Cerebellar cortex (tissue), 1 donor: ENCODE results near the gene SLC10A7.

Experiments
- DNase-seq: peaks from one replicate; pipeline ENCODE4 v3.0.0-alpha.2; 2015; ENCODE audit warnings: low spot score

Gene SLC10A7

DNA sequence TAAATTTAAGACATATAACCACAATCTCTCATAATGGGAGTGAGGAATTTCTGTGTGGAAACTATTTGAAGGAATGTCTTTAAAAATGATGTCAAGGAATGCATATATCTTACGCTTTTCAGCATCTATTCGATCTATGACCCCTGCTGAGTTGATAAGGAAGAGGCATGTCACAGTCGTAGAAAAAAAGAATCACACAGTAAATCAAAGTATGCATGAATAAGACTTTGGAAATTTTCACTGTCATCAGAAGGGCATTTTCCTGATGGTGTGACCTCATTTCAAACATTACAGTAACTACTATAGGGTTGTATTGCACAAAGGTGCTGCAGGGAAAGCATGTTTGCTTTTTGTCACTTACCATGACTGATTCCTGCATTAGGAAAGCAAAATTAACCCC is 265.9 kb downstream of the SLC10A7 start:
- DNase-seq = no peak

DNA sequence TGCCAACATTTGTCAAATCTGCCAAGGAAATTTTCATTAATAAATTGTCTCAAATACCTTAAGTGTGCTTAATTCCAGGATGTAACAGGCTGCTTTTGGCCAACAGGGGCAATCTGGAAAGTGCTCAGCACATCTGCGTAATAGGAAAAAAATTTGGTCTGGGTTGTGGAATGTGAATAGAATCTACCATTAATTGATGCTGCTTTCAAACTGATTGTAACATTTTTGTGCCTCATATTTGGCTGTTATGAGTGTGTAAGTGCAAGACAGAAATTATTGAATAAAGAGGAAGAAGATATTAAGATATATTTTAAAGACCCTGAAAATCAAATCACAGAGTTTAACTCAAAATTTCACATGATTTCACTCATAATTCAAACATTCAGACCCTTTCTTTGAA is 266.3 kb downstream of the SLC10A7 start:
- DNase-seq = no peak

DNA sequence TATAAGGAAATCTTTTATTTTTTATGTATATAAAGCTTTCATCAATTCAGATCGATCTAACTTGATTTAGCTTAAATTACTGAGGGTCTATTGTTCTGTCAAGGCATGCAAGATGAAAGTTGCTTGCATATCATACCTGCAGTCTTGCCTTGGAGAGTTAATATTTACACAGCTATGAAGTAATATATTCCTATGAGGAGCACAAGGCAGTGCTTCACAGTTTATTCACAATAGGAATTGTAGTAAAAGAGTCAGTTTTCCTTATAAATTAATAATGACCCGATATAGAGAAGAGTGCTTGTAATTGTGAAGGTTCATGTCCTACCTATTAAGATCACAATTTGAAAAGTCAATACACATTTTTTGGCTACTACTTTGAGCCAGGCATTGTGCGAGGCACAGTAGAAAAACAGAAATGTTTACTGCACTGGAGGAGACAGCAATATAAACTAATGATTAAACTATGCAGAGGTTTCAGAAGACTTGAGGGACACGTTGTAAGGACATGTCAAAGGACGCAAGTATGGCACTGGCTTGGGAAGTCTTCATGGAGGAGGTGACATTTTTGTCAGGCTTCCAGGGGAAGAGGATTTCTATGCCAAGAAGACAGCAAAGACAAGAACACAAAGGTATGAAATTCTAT is 268.6 kb downstream of the SLC10A7 start:
- no peak for DNase-seq

DNA sequence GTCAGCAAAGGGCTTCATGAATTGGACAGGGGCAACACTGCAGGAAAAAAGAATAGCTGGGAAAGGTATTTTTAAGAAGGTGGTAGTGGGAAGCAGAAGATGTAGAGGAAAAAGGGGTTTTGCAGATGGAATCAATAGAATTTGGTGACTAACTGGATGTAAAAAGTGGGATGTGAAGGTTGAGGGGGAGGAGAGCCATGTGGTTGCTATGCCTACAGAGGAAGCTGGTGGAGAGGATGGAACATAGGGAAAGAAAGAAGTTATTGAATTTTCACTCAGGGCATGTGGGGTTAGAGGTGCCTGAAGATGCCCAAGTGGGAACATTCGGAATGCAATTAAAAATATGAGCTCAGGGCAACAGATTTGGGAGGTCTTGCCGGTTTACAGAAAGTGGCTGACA is 274.4 kb downstream of the SLC10A7 start:
- DNase-seq = no peak

GRCh38 chr4:146246381-146246780 is 275.4 kb downstream of the SLC10A7 start:
- DNase-seq = no peak

DNA sequence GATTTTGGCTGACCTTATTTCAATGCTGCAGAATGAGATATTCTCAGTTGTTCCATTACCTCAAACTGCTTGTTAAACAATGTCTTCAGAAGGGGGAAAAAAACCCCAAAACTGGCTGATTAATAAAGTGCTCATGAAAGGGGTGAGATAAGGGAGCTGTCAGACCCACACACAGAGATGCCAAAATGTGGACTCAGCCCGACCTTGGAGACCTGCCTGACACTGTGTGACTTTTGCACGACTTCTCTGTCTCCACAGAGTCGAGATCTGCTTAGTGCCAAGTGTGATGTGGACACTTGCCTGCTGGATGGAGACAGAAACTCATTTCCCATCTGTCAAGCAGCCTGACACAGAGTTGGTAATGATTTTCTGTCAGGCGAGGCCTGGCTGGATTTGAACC is 275.9 kb downstream of the SLC10A7 start:
- no peak for DNase-seq

DNA sequence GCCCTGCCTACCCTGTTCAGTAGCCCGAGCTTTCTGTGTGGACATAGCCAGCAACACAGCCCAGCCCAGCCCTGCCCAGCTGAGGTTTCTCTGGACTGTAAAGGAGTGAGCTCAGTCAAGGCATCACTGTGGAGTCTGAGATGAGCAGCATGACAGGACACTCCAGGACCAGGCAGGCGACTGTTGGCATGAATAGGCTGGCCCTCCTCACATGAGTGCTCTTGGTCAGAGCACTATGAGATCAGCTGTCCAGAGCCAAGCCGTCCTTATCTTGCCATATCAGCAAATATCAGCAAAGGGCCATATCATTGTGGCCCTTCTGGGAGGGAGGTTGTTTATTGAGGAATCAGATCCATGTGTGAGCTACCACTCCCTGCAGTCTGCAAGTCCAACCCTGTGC is 276.5 kb downstream of the SLC10A7 start:
- no peak for DNase-seq

GRCh38 chr4:146244496-146244895 is 277.2 kb downstream of the SLC10A7 start:
- DNase-seq = no peak

- no peak for DNase-seq
These were observed 277.9 kb downstream of the SLC10A7 start for GRCh38 chr4:146243883-146244277.

- no peak for DNase-seq
These were observed 278.4 kb downstream of the SLC10A7 start for GRCh38 chr4:146243141-146243882.

GRCh38 chr4:146238107-146238506 is 283.6 kb downstream of the SLC10A7 start:
- no peak for DNase-seq

GRCh38 chr4:146237092-146237491 is 284.6 kb downstream of the SLC10A7 start:
- no peak for DNase-seq

GRCh38 chr4:146236216-146236615 is 285.5 kb downstream of the SLC10A7 start:
- no peak for DNase-seq

- DNase-seq = no peak
These were observed 286.0 kb downstream of the SLC10A7 start for GRCh38 chr4:146235654-146236177.

- no peak for DNase-seq
These were observed 289.5 kb downstream of the SLC10A7 start for GRCh38 chr4:146232131-146232722.

GRCh38 chr4:146229406-146229805 is 292.3 kb downstream of the SLC10A7 start:
- DNase-seq = no peak

GRCh38 chr4:146224326-146224966 is 297.3 kb downstream of the SLC10A7 start:
- DNase-seq = peak; percentile 7

- no peak for DNase-seq
These were observed 299.4 kb downstream of the SLC10A7 start for GRCh38 chr4:146222313-146222712.

GRCh38 chr4:146214238-146214637 is 307.5 kb downstream of the SLC10A7 start, which contains the start of gene REELD1:
Gene REELD1, plus strand, starts transcription at chr4:146214538. Its CDS starts 2,415 bp downstream, at chr4:146216953.
- no peak for DNase-seq

GRCh38 chr4:146212781-146213180 is 309.0 kb downstream of the SLC10A7 start:
- no peak for DNase-seq

- DNase-seq = no peak
These were observed 310.3 kb downstream of the SLC10A7 start for GRCh38 chr4:146211440-146211839.

DNA sequence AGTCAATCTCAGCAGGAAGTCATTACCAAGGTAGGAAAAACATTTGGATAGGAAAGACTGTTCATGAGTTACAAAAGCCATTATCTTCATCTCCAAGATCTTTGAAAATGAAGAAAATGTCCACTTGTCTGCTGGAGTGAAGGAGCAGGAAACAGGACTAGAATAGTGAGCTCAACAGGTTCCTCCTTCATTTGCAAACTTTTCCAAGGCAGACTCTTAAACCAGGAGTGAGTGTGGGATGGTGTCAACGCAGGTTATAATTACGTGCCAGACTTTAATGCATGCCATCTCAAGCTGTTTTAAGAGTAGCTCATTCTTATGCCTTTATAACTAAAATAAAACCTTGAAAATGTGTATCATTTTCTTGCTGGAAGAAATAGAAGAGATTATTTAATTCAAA is 310.9 kb downstream of the SLC10A7 start:
- DNase-seq = no peak

DNA sequence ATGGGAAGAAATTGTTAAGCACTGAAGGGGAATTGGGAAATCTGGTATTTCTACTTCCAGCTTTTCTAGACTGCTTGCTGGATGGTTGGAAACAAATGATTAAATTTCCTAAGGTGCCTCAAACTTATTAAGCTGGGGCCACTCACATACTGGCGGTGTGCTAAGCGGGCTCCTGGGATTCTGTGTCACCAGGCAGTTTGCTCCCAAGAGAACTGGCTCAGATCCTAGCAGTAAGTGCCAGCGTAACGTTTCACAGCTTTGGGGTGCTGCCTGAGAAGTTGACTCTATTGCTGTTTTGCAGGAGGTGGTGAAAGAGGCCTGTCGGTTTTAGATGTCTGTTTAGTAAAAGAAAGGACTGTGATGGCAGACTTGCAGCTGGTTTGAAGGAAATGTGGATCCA is 314.3 kb downstream of the SLC10A7 start:
- no peak for DNase-seq
